ENCODE data around the gene DICER1.

Gene DICER1

GRCh38 chr14:95070748-95071435, 86.4 kb downstream of the DICER1 start:
- TF ChIP-seq CTCF (IDR thresholded peaks at IDR 0.05; ENCODE audit: low read depth, low read length, missing control alignments): no peak
- no peak for DNase-seq (ENCODE audit: extremely low read depth, low read depth)
- H3K4me3 ChIP-seq (replicated peaks; ENCODE audit: low read depth, low read length): no peak overlapping the region

GRCh38 chr14:95069547-95069946, 87.8 kb downstream of the DICER1 start:
- no peak for DNase-seq (ENCODE audit: extremely low read depth, low read depth)
- no peak for TF ChIP-seq CTCF (IDR thresholded peaks at IDR 0.05; ENCODE audit: low read depth, low read length, missing control alignments)
- no peak overlapping the region for H3K4me3 ChIP-seq (replicated peaks; ENCODE audit: low read depth, low read length)

GRCh38 chr14:95069018-95069417, 88.3 kb downstream of the DICER1 start:
- TF ChIP-seq CTCF (IDR thresholded peaks at IDR 0.05; ENCODE audit: low read depth, low read length, missing control alignments): no peak
- DNase-seq (ENCODE audit: extremely low read depth, low read depth): no peak
- no peak overlapping the region for H3K4me3 ChIP-seq (replicated peaks; ENCODE audit: low read depth, low read length)

GRCh38 chr14:95068521-95068920, 88.8 kb downstream of the DICER1 start:
- H3K4me3 ChIP-seq (replicated peaks; ENCODE audit: low read depth, low read length): no peak overlapping the region
- no peak for DNase-seq (ENCODE audit: extremely low read depth, low read depth)
- no peak for TF ChIP-seq CTCF (IDR thresholded peaks at IDR 0.05; ENCODE audit: low read depth, low read length, missing control alignments)

- no peak overlapping the region for H3K4me3 ChIP-seq (replicated peaks; ENCODE audit: low read depth, low read length)
- no peak for DNase-seq (ENCODE audit: extremely low read depth, low read depth)
- no peak for TF ChIP-seq CTCF (IDR thresholded peaks at IDR 0.05; ENCODE audit: low read depth, low read length, missing control alignments)
These were observed 89.2 kb downstream of the DICER1 start for GRCh38 chr14:95068080-95068479.

- no peak overlapping the region for H3K4me3 ChIP-seq (replicated peaks; ENCODE audit: low read depth, low read length)
- no peak for TF ChIP-seq CTCF (IDR thresholded peaks at IDR 0.05; ENCODE audit: low read depth, low read length, missing control alignments)
- DNase-seq (ENCODE audit: extremely low read depth, low read depth): no peak
These were observed 89.8 kb downstream of the DICER1 start for GRCh38 chr14:95067526-95067925.
